Mucosa of stomach (tissue), 1 donor: ENCODE measurements around the gene KAT2A.

ENCODE experiments used
- H3K27me3 ChIP-seq: one replicate; pipeline ENCODE4 v1.7.0; 2013; ENCODE audit warnings: mild to moderate bottlenecking, low read length; ENCODE audit not compliant: control insufficient read depth, insufficient read depth
- H3K36me3 ChIP-seq: one replicate; pipeline ENCODE4 v1.7.0; 2013; ENCODE audit warnings: low read length; ENCODE audit not compliant: control insufficient read depth, insufficient read depth
- H3K4me1 ChIP-seq: one replicate; pipeline ENCODE4 v1.7.0; 2013; ENCODE audit warnings: mild to moderate bottlenecking, low read length; ENCODE audit not compliant: control insufficient read depth, insufficient read depth
- H3K4me3 ChIP-seq: one replicate; pipeline ENCODE4 v1.7.0; 2013; ENCODE audit warnings: low read length
- H3K9ac ChIP-seq: one replicate; pipeline ENCODE4 v1.7.0; 2013; ENCODE audit warnings: mild to moderate bottlenecking, low read length, moderate library complexity
- H3K9me3 ChIP-seq: one replicate; pipeline ENCODE4 v1.7.0; 2013; ENCODE audit warnings: mild to moderate bottlenecking, low read length, moderate library complexity; ENCODE audit not compliant: control insufficient read depth
- donor health status: Pancreatic carcinoma.

Gene KAT2A

DNA sequence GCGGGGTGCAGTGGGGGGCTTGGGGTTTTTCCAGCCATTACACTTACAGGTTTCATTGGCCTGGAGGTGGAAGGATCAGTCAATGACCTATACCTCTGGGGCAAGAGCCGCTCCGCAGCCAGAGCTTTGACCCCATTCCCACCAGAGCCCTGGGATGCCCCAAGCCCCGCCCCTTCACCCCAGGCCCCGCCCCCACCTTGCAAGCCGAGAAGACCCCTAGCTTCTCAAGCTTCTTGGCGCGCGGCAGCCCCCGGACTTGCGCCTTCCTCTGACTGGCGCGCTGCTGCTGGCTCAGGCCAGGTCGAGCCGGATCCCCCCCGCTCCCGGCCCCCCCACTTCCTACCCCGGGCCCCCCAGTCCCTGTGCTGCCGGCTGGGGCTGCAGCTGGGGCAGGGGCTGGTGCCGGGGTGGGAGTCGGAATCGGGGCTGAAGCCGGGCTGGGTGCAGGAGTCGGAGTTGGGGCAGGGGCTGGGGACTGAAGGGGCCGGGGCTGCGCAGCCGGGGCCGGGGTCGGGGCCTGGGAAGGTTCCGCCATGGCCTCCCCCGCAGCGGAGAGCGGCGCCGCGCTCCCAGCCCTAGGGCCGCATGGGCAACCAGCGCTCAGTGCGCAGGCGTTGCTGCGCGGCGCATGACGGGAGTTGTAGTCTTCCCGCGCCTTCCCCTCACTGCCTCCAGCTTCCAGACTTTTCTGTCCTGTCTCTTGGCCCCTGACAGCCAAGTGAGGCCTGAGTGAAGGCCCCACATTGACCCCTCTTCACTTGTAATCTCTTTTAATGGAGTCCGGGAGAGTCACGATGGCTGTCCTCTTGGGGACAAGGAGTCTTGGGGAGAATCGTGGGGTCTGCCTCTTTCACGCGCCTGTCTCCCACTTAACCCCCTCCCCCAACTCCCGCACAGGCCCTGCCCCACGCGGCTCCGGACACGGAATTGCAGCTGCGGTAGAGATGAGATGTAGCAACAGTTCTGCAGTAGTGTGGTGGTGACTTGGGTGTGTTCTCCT, at the start of gene KAT2A:
Gene KAT2A (minus strand): TSS at position 598 of the 1,000 bp plus-strand sequence. CDS start 63 bp downstream, at position 535.
- Histone ChIP-seq H3K4me3 (no peak within 1 kb of the TSS), H3K27me3 (no peaks in the 10 kb centered on the region), H3K4me1 (peaks cover 31% of the 10 kb centered on the region), H3K9ac (peak within 1 kb of the TSS; percentile 58), H3K9me3 (no peaks in the 10 kb centered on the region), H3K36me3 (no peaks in the 10 kb centered on the region)

DNA sequence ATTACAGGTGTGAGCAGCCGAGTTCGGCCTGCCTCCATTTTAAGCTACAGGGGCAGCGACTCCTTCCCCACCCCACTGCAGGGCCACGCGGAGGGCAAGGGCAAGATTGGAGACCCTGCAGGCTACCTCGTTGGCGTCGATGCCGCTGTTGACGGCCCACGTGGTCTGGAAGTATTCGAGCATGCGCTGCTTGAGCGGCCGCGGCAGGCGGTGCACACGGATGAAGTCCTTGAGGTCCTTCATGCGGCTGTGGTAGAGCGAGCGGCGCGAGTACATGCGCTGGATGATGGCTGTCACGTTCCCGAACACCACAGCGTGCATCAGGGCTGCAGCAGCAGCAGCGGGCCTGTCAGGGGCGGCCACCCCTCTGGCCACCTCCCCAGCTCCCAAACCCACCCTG, 48.2 kb upstream of the KAT2A start:
- no peak overlapping the region for H3K4me3 ChIP-seq
- no peaks in the 10 kb centered on the region for H3K36me3 ChIP-seq
- no peaks in the 10 kb centered on the region for H3K9me3 ChIP-seq
- no peaks in the 10 kb centered on the region for H3K4me1 ChIP-seq
- H3K27me3 ChIP-seq, result no peaks in the 10 kb centered on the region
- no peak overlapping the region for H3K9ac ChIP-seq

- Histone ChIP-seq H3K9me3 (no peaks in the 10 kb centered on the region), H3K4me1 (no peaks in the 10 kb centered on the region), H3K9ac (no peak overlapping the region), H3K36me3 (no peaks in the 10 kb centered on the region), H3K4me3 (no peak overlapping the region), H3K27me3 (no peaks in the 10 kb centered on the region)
Observed at GRCh38 chr17:42167807-42168206, 46.6 kb upstream of the KAT2A start.

GRCh38 chr17:42166196-42166763, 45.1 kb upstream of the KAT2A start:
- Histone ChIP-seq H3K4me3 (no peak overlapping the region), H3K4me1 (no peaks in the 10 kb centered on the region), H3K9me3 (no peaks in the 10 kb centered on the region), H3K9ac (no peak overlapping the region), H3K36me3 (no peaks in the 10 kb centered on the region), H3K27me3 (no peaks in the 10 kb centered on the region)

DNA sequence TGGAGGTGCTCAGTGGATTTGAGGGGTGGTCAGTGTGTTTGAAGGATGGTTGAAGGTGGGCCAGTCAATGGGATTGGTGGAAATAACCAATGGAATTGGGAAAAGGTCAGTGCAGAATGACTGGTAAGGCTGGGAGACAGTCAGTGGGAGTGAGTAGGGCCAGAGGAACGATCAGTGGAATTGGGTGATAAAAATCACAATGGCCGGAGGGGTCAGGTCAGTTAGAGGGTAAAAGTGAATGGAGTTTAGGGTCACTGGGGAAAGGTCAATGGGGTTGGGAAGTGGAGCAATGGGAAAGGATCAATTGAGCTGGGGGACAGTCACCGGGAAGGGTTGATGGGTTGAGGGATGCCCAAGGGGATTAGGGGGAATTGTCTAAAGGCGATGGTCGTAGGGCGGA, 44.6 kb upstream of the KAT2A start:
- Histone ChIP-seq H3K27me3 (no peaks in the 10 kb centered on the region), H3K9me3 (no peaks in the 10 kb centered on the region), H3K4me3 (no peak overlapping the region), H3K9ac (no peak overlapping the region), H3K4me1 (no peaks in the 10 kb centered on the region), H3K36me3 (no peaks in the 10 kb centered on the region)

DNA sequence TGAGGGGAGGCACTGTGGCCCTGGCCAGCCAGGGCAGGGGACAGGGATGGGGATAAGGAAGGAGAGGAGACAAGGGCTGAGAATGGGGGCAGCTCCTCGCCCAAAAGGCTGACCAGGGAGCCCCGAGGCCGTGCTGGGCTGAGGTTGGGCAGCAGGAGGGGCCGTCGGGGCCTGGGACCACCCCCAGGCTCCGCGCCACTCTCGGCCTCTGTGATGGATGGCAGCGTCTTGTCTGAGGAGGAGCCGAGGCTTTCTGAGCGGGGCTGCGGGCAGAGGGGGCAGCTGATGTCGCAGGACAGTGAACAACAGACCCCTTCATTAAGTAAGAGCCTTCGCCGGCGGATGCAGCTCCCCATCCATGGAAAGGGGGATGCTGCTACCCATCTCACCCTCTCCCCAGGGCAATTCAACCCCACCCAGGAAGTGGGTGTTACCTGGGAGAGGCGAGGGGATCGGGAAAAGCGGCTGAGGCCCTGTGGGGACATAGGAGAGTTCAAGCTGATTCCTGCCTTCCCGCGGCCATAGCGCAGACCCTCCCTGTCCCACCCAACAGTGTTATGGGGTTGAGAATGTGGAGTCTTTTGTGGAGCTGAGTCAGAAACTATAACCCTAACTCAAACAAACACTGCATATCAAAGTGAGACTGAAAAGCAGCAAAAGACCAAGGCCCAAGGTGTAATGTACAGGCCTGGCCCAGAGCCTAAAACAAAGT, 42.7 kb upstream of the KAT2A start:
- H3K36me3 ChIP-seq, result no peaks in the 10 kb centered on the region
- no peaks in the 10 kb centered on the region for H3K9me3 ChIP-seq
- no peaks in the 10 kb centered on the region for H3K27me3 ChIP-seq
- H3K9ac ChIP-seq, result no peak overlapping the region
- no peak overlapping the region for H3K4me3 ChIP-seq
- H3K4me1 ChIP-seq, result no peaks in the 10 kb centered on the region

DNA sequence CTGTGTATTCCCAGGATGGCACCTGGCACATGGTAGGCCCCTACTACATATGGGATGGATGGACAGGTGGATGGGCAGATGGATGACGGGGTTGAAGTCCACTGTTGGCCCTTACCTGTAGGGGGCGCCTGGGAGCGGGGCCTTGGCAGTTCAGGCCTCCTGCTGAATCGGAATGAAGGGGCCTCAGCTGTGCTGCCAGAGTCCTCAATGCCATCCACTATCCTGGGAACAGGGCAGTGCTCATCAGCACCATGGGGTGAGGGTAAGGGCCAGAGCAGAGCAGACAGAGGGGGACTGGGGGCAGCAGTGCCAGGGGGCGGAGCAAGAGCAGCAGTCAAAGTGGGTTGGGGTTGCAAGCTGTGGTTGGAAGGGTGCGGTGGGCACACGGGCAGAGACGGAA, 41.9 kb upstream of the KAT2A start:
- H3K9me3 ChIP-seq, result no peaks in the 10 kb centered on the region
- H3K4me3 ChIP-seq, result no peak overlapping the region
- H3K27me3 ChIP-seq, result no peaks in the 10 kb centered on the region
- no peaks in the 10 kb centered on the region for H3K36me3 ChIP-seq
- H3K4me1 ChIP-seq, result no peaks in the 10 kb centered on the region
- no peak overlapping the region for H3K9ac ChIP-seq

- Histone ChIP-seq H3K4me3 (no peak overlapping the region), H3K36me3 (no peaks in the 10 kb centered on the region), H3K27me3 (no peaks in the 10 kb centered on the region)
Observed at GRCh38 chr17:42160531-42160910, 39.4 kb upstream of the KAT2A start.

GRCh38 chr17:42159796-42160530, 38.8 kb upstream of the KAT2A start:
- no peaks in the 10 kb centered on the region for H3K36me3 ChIP-seq
- no peak overlapping the region for H3K9ac ChIP-seq
- no peaks in the 10 kb centered on the region for H3K4me1 ChIP-seq
- H3K4me3 ChIP-seq, result no peak overlapping the region
- H3K27me3 ChIP-seq, result no peaks in the 10 kb centered on the region
- no peaks in the 10 kb centered on the region for H3K9me3 ChIP-seq

More at GRCh38 chr17:42160531-42160910, 39.4 kb upstream of the KAT2A start:
- no peaks in the 10 kb centered on the region for H3K9me3 ChIP-seq
- H3K9ac ChIP-seq, result no peak overlapping the region
- no peaks in the 10 kb centered on the region for H3K4me1 ChIP-seq

DNA sequence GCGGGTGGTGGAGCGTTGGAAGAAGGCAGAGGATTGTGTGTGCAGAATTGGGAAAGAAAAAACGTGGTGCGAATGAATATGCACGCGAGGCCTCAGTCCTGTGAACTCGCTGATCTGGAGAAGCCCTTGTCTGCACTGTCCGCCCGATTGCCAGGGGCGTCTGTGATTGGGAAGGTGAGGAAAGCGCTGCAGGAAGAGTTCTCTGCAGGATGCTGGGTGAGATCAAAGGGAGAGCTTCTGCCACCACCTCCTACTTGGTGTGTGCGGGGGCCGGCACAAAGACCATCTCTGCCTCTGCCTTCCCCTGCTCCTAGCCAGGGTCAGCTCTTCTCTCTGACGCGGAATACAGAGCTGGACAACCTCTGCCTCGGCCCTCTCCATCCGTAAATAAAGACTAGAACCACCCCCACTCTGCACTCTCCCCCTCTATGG, 34.5 kb upstream of the KAT2A start:
- Histone ChIP-seq H3K4me3 (peak overlapping the region; percentile 20), H3K36me3 (no peaks in the 10 kb centered on the region), H3K4me1 (peaks cover 9% of the 10 kb centered on the region), H3K9ac (peak overlapping the region; percentile 30), H3K9me3 (no peaks in the 10 kb centered on the region), H3K27me3 (no peaks in the 10 kb centered on the region)

DNA sequence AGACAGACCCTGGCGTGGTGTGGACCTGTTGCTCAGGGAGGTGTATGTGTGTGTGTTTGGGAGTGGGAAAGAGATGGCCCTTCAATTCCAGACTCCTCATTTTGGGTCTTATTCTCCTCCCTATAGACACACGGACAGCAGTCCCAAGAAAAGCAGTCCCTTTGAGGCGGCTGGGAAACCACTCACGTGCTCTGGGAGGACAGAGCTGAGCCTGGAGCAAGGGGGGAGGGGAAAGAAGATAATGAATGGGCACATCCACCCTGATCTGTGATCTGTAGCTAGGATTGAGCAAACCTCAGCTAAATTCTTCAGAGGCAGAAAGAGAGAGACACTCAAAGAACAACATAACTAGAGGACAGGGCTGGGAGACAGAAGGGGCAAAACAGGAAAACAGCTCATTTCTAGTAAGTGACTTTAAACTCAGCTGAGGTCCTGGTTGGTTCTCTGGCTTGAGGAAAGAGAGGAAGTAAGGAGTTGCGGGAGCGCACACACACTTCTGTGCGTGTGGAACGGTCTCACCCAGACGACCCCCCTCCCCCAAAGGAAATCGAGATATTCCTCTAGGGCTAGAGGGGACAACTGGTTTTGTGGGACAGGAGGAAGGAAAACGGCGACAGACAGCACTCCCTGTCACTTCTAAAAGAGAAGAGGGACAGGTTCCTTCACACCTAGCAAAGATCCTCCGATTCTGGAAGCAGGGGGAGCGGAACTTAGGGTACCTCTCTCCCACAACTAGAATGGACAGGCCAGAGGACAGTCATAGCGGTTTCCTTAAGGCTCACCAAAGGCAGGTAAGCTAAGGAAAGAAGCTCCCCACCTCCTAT, 33.0 kb upstream of the KAT2A start:
- Histone ChIP-seq H3K36me3 (no peaks in the 10 kb centered on the region), H3K9ac (peak overlapping the region; percentile 94), H3K27me3 (no peaks in the 10 kb centered on the region), H3K4me1 (peaks cover 10% of the 10 kb centered on the region), H3K4me3 (peak overlapping the region; percentile 52), H3K9me3 (no peaks in the 10 kb centered on the region)
